ENCODE data around the gene PRPF18. TPM values are rescaled to one million over a fixed set of nuclear protein-coding genes. Genes with fewer than 3 reads are reported as not detected.

Gene PRPF18
- total RNA-seq, 1 donor from 2014 or later = 17.1 TPM

DNA sequence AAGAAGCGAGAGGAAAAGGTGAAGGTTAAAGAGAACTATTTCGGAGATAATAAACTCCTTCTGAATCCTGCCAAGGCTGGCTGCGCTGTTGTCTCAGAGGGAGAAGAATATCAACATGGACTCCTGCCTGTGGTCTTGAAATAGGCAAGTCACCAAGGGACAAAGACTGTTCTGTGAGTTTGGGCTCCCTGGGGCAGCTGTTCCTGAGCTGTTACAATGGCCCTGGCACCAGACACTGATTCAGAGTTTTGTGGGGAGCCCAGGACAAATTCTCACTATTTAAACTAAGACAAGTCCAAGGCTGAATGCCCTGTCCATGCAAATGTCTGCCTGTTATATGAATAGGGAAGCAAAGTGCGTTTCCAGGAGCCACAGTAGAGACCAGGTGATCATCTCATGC lies 81.4 kb downstream of the PRPF18 start:
- DNase-seq (ENCODE audit: low spot score, unreplicated experiment) = no peak
- H3K36me3 Mint-ChIP-seq (ENCODE audit: insufficient read depth) = peaks cover 45% of the 10 kb centered on the region
- TF ChIP-seq, protein P1, sequence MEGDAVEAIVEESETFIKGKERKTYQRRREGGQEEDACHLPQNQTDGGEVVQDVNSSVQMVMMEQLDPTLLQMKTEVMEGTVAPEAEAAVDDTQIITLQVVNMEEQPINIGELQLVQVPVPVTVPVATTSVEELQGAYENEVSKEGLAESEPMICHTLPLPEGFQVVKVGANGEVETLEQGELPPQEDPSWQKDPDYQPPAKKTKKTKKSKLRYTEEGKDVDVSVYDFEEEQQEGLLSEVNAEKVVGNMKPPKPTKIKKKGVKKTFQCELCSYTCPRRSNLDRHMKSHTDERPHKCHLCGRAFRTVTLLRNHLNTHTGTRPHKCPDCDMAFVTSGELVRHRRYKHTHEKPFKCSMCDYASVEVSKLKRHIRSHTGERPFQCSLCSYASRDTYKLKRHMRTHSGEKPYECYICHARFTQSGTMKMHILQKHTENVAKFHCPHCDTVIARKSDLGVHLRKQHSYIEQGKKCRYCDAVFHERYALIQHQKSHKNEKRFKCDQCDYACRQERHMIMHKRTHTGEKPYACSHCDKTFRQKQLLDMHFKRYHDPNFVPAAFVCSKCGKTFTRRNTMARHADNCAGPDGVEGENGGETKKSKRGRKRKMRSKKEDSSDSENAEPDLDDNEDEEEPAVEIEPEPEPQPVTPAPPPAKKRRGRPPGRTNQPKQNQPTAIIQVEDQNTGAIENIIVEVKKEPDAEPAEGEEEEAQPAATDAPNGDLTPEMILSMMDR (IDR thresholded peaks at IDR 0.05; ENCODE audit: unreplicated experiment) = no peak
- H3K4me1 Mint-ChIP-seq (ENCODE audit: low read depth) = peaks cover 37% of the 10 kb centered on the region
- peaks cover 17% of the 10 kb centered on the region for H3K27me3 Mint-ChIP-seq
- H3K9me3 Mint-ChIP-seq (ENCODE audit: low read depth) = no peaks in the 10 kb centered on the region
- peak overlapping the region; percentile 16 for H3K27ac Mint-ChIP-seq
- no peak overlapping the region for H3K4me3 Mint-ChIP-seq (ENCODE audit: low read depth)

DNA sequence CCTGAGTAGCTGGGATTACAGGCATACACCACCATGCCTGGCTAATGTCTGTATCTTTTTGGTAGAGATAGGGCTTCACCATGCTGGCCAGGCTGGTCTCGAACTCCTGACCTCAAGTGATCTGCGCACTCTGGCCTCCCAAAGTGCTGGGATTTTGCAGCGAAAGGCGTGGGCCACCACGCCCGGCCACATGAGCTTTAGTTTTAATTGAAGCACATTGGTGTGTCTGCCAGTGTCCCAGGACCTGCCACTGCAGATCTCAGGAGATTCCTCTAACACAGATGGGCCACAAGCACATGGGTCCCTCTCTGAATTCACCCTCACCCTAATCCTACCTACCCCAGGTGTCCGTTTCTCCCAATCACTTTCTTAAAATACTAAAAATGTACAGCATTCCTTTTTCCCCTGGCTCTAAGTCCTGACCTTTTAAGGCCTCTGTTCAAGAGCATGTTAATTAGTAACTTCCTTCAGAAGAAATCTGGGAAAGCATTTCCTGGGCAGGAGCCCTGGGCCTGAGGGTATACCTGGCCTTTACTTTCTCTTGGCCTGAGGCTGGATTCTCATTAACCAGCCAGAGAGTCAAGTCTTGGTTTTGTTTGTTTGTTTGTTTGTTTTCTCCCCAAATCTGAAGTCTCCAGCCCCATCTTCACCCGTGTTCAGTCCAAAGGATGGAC lies 82.6 kb downstream of the PRPF18 start:
- H3K27ac Mint-ChIP-seq = peak overlapping the region; percentile 91

DNA sequence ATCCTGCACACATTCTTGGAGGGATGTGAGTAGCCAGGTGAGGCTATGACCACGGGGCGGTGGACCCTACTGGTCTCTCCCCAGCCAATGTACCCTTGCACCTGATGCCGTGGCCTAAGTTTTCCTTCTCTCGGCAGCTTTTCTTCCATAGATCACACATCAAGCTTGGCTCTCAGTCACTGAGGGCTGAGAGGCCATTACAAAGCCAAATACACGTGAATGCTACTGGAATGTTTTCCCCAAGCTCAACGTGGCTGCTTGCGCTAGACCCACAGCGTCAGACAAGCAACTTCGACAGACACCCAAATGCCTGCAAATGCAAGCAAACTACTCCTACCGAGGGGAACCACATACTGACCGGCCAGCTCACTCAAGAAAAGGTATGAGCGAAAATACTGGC lies 83.1 kb downstream of the PRPF18 start:
- H3K27me3 Mint-ChIP-seq = peaks cover 14% of the 10 kb centered on the region
- peaks cover 46% of the 10 kb centered on the region for H3K4me1 Mint-ChIP-seq (ENCODE audit: low read depth)
- peaks cover 49% of the 10 kb centered on the region for H3K36me3 Mint-ChIP-seq (ENCODE audit: insufficient read depth)
- peak overlapping the region; percentile 91 for H3K27ac Mint-ChIP-seq
- DNase-seq (ENCODE audit: low spot score, unreplicated experiment) = no peak
- TF ChIP-seq, protein P1 (IDR thresholded peaks at IDR 0.05; ENCODE audit: unreplicated experiment) = no peak
- no peaks in the 10 kb centered on the region for H3K9me3 Mint-ChIP-seq (ENCODE audit: low read depth)
- H3K4me3 Mint-ChIP-seq (ENCODE audit: low read depth) = no peak overlapping the region

More for the DNA sequence above, 82.6 kb downstream of the PRPF18 start:
- Mint-ChIP-seq H3K9me3 (ENCODE audit: low read depth) (no peaks in the 10 kb centered on the region), H3K4me1 (ENCODE audit: low read depth) (peaks cover 44% of the 10 kb centered on the region), H3K4me3 (ENCODE audit: low read depth) (no peak overlapping the region), H3K36me3 (ENCODE audit: insufficient read depth) (peaks cover 48% of the 10 kb centered on the region), H3K27me3 (peaks cover 10% of the 10 kb centered on the region)
- TF ChIP-seq, protein P1 (IDR thresholded peaks at IDR 0.05; ENCODE audit: unreplicated experiment) = no peak
- DNase-seq (ENCODE audit: low spot score, unreplicated experiment) = no peak

GRCh38 chr10:13670311-13670710 lies 83.5 kb downstream of the PRPF18 start:
- peaks cover 17% of the 10 kb centered on the region for H3K27me3 Mint-ChIP-seq
- no peak overlapping the region for H3K27ac Mint-ChIP-seq
- H3K4me1 Mint-ChIP-seq (ENCODE audit: low read depth) = peaks cover 48% of the 10 kb centered on the region
- H3K36me3 Mint-ChIP-seq (ENCODE audit: insufficient read depth) = peaks cover 48% of the 10 kb centered on the region
- H3K4me3 Mint-ChIP-seq (ENCODE audit: low read depth) = no peak overlapping the region
- TF ChIP-seq, protein P1 (IDR thresholded peaks at IDR 0.05; ENCODE audit: unreplicated experiment) = no peak
- no peak for DNase-seq (ENCODE audit: low spot score, unreplicated experiment)
- H3K9me3 Mint-ChIP-seq (ENCODE audit: low read depth) = no peaks in the 10 kb centered on the region

GRCh38 chr10:13671904-13672303 lies 85.1 kb downstream of the PRPF18 start:
- TF ChIP-seq, protein P1 (IDR thresholded peaks at IDR 0.05; ENCODE audit: unreplicated experiment) = no peak
- H3K9me3 Mint-ChIP-seq (ENCODE audit: low read depth) = no peaks in the 10 kb centered on the region
- DNase-seq (ENCODE audit: low spot score, unreplicated experiment) = no peak
- H3K4me1 Mint-ChIP-seq (ENCODE audit: low read depth) = peaks cover 48% of the 10 kb centered on the region
- no peak overlapping the region for H3K27ac Mint-ChIP-seq
- H3K4me3 Mint-ChIP-seq (ENCODE audit: low read depth) = no peak overlapping the region
- H3K27me3 Mint-ChIP-seq = peaks cover 22% of the 10 kb centered on the region
- peaks cover 42% of the 10 kb centered on the region for H3K36me3 Mint-ChIP-seq (ENCODE audit: insufficient read depth)

Measured in progenitor cell of endocrine pancreas (in vitro differentiated cells).